ENCODE data around the gene PTH2.

- TF ChIP-seq CTCF (IDR thresholded peaks at IDR 0.05) (no peak), POLR2AphosphoS5 (IDR thresholded peaks at IDR 0.05) (no peak)
Observed at GRCh38 chr19:49450405-49450804, 27.2 kb upstream of the PTH2 start.

Data from suprapubic skin (tissue), 3 donors.